ENCODE results near the gene APOL3.
"Not testable (repeated sequence)": the region's sequence is repeated elsewhere in the genome, so short reads cannot be mapped to it uniquely, and the experiment has no call there.

Gene APOL3

DNA sequence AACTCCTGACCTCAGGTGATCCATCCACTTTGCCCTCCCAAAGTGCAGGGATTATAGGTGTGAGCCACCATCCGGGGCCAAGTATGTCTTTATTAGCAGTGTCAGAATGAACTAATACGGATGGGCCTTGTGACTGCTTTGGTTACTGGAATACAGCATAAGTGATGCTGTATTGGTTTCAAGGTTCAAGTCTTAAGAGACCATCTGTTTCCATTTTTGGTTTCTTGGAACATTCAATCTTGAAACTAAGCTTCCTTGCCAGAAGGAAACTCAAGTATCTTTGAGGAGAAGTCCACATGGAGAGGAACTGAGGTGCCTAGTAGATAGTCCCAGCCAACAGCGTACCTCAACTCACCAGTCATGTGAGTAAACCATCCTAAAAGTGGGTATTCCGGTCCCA lies 58.8 kb downstream of the APOL3 start:
- no peak for DNase-seq (ENCODE audit: low read depth in 2 of 2)

DNA sequence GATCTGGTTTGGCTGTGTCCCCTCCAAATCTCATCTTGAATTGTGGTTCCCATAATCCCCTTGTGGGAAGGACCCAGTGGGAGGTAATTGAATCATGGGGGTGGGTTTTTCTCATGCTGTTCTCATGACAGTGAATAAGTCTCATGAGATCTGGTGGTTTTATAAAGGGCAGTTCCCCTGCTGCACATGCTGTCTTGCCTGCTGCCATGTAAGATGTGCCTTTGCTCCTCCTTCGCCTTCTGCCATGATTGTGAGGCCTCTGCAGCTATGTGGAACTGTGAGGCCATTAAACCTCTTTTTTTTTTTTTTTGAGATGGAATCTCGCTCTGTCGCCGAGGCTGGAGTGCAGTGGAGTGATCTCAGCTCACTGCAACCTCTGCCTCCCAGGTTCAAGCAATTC lies 59.6 kb downstream of the APOL3 start:
- DNase-seq (ENCODE audit: low read depth in 2 of 2): not testable (repeated sequence)

DNA sequence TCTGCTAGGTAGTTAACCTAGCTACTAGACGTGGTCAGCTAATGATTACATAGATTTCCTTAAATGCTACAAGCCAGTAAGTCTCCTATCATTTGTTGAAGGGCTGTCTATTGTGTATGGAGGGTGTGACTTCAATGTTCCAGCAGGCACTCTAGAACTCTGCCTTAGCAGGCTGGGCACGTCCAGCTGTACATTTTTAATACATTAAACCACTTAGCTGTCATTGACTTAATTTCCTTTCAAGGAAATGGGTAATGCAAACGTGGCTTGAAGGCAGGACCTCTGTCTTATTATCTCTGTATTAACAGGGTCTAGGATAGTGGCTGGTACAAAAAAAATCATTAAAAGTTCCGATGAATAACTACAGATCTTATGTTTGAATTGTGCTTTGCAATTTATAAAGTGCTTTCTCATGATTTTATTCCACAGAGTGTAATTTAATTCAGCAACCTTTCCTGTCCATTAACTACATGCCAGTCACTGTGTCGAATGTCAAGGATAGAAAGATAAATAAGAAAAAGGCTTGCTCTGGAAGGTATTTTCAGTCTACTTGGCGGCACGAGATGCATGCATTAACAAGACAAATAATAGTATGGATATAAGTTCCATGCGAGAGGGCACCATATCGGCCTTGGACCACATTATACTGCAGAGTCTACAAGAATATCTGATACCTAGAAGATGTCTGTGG lies 60.3 kb downstream of the APOL3 start:
- no peak for DNase-seq (ENCODE audit: low read depth in 2 of 2)

DNA sequence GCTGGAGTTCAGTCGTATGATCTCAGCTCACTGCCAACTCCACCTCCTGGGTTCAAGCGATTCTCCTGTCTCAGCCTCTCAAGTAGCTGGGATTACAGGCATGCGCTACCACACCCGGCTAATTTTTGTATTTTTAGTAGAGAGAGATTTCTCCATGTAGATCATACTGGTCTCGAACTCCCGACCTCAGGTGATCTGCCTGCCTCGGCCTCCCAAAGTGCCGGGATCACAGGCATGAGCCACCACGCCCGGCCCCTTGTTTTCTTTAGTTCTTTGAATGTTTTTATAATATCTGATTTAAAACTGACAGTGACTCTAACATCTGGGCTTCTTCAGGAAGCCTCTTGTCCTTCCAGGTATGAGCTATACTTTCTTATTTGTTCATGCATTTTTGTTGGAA lies 61.0 kb downstream of the APOL3 start:
- DNase-seq (ENCODE audit: low read depth in 2 of 2): not testable (repeated sequence)

DNA sequence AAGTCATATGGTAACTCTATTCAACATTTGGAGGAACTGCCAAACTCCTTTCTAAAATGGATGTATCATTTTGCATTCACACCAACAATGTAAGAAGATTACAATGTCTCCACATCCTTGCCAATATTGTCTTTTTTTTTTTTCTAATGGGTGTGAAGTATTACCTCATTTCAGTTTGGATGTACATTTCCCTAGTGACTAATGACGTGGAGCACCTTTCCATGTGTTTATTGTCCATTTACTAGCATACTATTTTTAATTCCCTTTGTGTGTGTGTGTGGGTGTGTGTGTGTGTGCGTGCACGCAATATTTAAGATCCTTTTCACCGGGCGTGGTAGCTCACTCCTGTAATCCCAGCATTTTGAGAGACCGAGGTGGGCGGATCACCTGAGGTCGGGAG lies 62.7 kb downstream of the APOL3 start:
- no peak for DNase-seq (ENCODE audit: low read depth in 2 of 2)

DNA sequence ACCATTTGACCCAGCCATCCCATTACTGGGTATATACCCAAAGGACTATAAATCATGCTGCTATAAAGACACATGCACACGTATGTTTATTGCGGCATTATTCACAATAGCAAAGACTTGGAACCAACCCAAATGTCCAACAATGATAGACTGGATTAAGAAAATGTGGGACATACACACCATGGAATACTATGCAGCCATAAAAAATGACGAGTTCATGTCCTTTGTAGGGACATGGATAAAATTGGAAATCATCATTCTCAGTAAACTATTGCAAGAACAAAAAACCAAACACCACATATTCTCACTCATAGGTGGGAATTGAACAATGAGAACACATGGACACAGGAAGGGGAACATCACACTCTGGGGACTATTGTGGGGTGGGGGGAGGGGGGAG lies 69.8 kb downstream of the APOL3 start:
- DNase-seq (ENCODE audit: low read depth in 2 of 2): not testable (repeated sequence)
